ENCODE measurements around the gene CT83. TPM values are rescaled to one million over a fixed set of nuclear protein-coding genes. Genes with fewer than 3 reads are reported as not detected.
A peak's percentile ranks its signal among the peaks of the same experiment; 100 is the strongest.

CT83 gene
- total and polyA plus RNA-seq, 2 of the 8 experiments (the other 6 are each of a cell fraction or from before 2014, with no cell fraction given) = not detected

DNA sequence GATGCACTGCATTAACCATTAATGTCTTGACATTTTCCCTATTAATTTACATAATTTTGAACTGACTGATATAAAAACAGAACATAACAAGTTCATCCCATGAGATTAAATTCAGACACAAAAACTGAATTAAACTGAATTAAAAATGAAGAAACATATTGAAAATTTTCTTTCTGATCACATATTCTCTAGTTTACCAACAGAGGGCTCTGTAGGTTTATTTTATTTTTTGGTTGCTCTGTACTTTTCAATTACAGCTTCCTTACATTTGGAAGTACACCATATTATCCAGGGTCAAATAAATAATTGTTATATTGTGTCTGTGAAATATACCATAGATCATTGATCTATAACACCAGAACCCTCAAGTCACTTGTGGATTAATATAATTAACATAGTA lies 27.3 kb upstream of the CT83 start:
- no peak overlapping the region for H4K5ac ChIP-seq (ENCODE audit: insufficient read length, low read depth, low read length)
- no peak overlapping the region for H2BK12ac ChIP-seq (ENCODE audit: low read depth, low read length)
- no peak overlapping the region for H2BK120ac ChIP-seq (replicated peaks; ENCODE audit: low read depth, low read length)
- H3K4ac ChIP-seq (replicated peaks; ENCODE audit: insufficient read length, low read depth, low read length) = no peak overlapping the region
- no peak overlapping the region for H3K27ac ChIP-seq (ENCODE audit: low read depth, low read length)
- no peaks in the 10 kb centered on the region for H3K27me3 ChIP-seq (replicated peaks in 1 of 4; ENCODE audit: control insufficient read depth in 3 of 4, extremely low read depth in 1 of 4, insufficient read depth in 3 of 4, low read length in 3 of 4)
- no peak overlapping the region for H2AFZ ChIP-seq (ENCODE audit: low read length)
- H3K4me3 ChIP-seq (ENCODE audit: extremely low read depth in 1 of 4, insufficient read depth in 2 of 4, low read depth in 3 of 4, low read length in 4 of 4) = no peak overlapping the region
- no peak overlapping the region for H3K14ac ChIP-seq (ENCODE audit: insufficient read length)
- H3K9ac ChIP-seq (replicated peaks in 1 of 4; ENCODE audit: extremely low read depth in 1 of 4, low read depth in 3 of 4, low read length in 3 of 4) = no peak overlapping the region
- H3K4me2 ChIP-seq (ENCODE audit: insufficient read depth in 1 of 2, low read depth in 2 of 2, low read length in 2 of 2) = no peak overlapping the region
- H3K23me2 ChIP-seq (ENCODE audit: low read depth, low read length) = no peaks in the 10 kb centered on the region
- no peak overlapping the region for H4K91ac ChIP-seq (replicated peaks; ENCODE audit: insufficient read length, low read length)
- no peaks in the 10 kb centered on the region for H3K79me1 ChIP-seq (ENCODE audit: low read depth, low read length)
- H2BK5ac ChIP-seq (ENCODE audit: low read depth, low read length) = no peak overlapping the region
- H3K9me3 ChIP-seq (ENCODE audit: insufficient read depth in 2 of 2, low read depth in 1 of 2, low read length in 1 of 2) = no peaks in the 10 kb centered on the region
- H3K56ac ChIP-seq (replicated peaks; ENCODE audit: insufficient read length, low read depth, low read length) = no peak overlapping the region
- POLR2A ChIA-PET (ENCODE audit: partially characterized antibody) = no interaction called here
- H4K20me1 ChIP-seq (replicated peaks in 1 of 2; ENCODE audit: control insufficient read depth in 1 of 2, insufficient read depth in 2 of 2, low read length in 2 of 2) = no peaks in the 10 kb centered on the region
- FAIRE-seq (no peak), DNase-seq (ENCODE audit: low read depth in 1 of 2, low spot score in 2 of 2) (no peak)
- no peak overlapping the region for H2AK5ac ChIP-seq (ENCODE audit: low read depth, low read length)
- H3K36me3 ChIP-seq (ENCODE audit: control insufficient read depth in 2 of 4, insufficient read depth in 4 of 4, low read length in 3 of 4) = no peaks in the 10 kb centered on the region
- H3K79me2 ChIP-seq (ENCODE audit: control insufficient read depth in 1 of 2, insufficient read depth in 2 of 2, low read length in 2 of 2) = no peaks in the 10 kb centered on the region
- H4K8ac ChIP-seq (ENCODE audit: extremely low read depth, insufficient read depth, low read length) = no peak overlapping the region
- no peak for TF ChIP-seq RBBP5 (IDR thresholded peaks at IDR 0.05; ENCODE audit: borderline replicate concordance, low read depth, low read length)
- peak in 1 of 2 experiments; percentile 28; a peak in 2 of 4 replicates for TF ChIP-seq RAD21 (IDR thresholded peaks at IDR 0.05 in 1 of 2, conservative IDR thresholded peaks at IDR 0.05 in 1 of 2; ENCODE audit: low read depth in 2 of 2, low read length in 2 of 2)
- no peak overlapping the region for H3K23ac ChIP-seq (ENCODE audit: insufficient read length)
- no peaks in the 10 kb centered on the region for H3K4me1 ChIP-seq (replicated peaks in 1 of 4; ENCODE audit: control insufficient read depth in 3 of 4, insufficient read depth in 4 of 4, low read length in 3 of 4)
- no peak overlapping the region for H2BK15ac ChIP-seq (ENCODE audit: low read length)
- H2BK20ac ChIP-seq (ENCODE audit: low read length) = no peak overlapping the region
- no peak overlapping the region for H3K18ac ChIP-seq (ENCODE audit: extremely low read depth, low read length)
- CTCF ChIA-PET (ENCODE audit: partially characterized antibody) = interaction anchor here (0.7 to 1.1 kb wide), 3 partner anchors 11 to 14 kb away, joined by 3 read pairs; no protein-coding TSS in a partner anchor

Data from H1 (cell line).